ENCODE measurements around the gene EEIG1. TPM values are rescaled to one million over a fixed set of nuclear protein-coding genes. Genes with fewer than 3 reads are reported as not detected.

Gene EEIG1
- total RNA-seq, 1 experiment from 2014 or later: 52.3 TPM

DNA sequence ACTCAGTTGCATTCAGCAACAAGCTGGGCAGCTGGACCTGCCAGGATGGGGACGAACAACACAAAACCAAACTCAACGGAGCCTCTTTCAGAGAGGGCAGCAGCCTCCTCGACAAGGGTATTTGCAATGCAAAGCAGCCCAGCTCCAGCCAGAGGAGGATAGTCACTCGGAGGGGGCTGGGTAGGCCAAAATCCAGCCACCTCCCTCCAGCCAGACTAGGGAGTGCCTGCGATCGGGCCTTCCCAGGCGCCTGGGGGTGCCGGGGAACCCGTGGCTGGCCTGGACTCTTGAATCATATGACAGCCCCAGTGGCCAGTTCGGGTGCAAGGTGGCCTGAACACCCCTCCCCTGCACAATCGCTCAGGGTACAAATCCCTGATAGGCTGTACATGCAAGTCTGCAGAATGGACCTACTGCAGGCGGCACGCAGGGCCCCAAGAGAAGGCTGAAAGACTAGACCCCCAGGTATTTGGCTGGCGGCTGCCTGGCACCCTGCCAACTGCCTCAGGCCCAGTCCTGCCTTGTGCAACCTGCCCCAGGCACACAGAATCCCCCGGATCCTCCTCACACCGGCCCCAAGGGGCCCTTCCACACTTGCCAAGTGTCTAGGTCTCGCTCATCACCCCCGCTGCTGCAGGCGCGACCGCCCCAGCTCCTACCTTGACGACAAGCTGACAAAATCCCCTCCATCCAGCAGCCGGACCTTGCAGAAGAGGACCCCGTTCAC lies 1.3 kb downstream of the EEIG1 start:
- Histone ChIP-seq H3K18ac (ENCODE audit: insufficient read length, low read depth, low read length) (no peak overlapping the region), H4K20me1 (ENCODE audit: control insufficient read depth, insufficient read depth, insufficient read length) (no peaks in the 10 kb centered on the region), H2BK12ac (ENCODE audit: insufficient read length, low read depth, low read length) (no peak overlapping the region), H3K79me1 (ENCODE audit: insufficient read depth, low read depth, low read length, poor library complexity, severe bottlenecking) (peaks cover 9% of the 10 kb centered on the region), H3K4ac (ENCODE audit: low read depth, low read length) (no peak overlapping the region), H3K4me2 (ENCODE audit: insufficient read depth, insufficient read length, low read length) (peak overlapping the region; percentile 57), H2AK5ac (ENCODE audit: insufficient read length, low read length) (no peak overlapping the region), H3K23ac (ENCODE audit: insufficient read length, low read depth, low read length) (no peak overlapping the region), H3T11ph (ENCODE audit: low read length) (no peak overlapping the region), H3K27ac (ENCODE audit: insufficient read length, low read depth, low read length) (no peak overlapping the region), H3K9ac (ENCODE audit: extremely low read depth, insufficient read length, low read length) (peak overlapping the region; percentile 61), H3K79me2 (ENCODE audit: insufficient read depth, low read length) (peaks cover 30% of the 10 kb centered on the region; the same call in 1 of the 2 replicates), H2AFZ (ENCODE audit: low read length) (no peak overlapping the region), H4K8ac (replicated peaks; ENCODE audit: insufficient read length, low read depth, low read length) (no peak overlapping the region), H2BK20ac (ENCODE audit: low read depth, low read length, poor library complexity, severe bottlenecking) (no peak overlapping the region), H3K4me1 (ENCODE audit: insufficient read depth, low read length) (peaks cover 7% of the 10 kb centered on the region), H2BK5ac (ENCODE audit: insufficient read length, low read length) (no peak overlapping the region), H2BK15ac (ENCODE audit: low read depth, low read length) (no peak overlapping the region), H4K5ac (ENCODE audit: insufficient read length, low read depth, low read length) (no peak overlapping the region), H4K91ac (ENCODE audit: insufficient read length, low read depth, low read length) (no peak overlapping the region), H3K56ac (ENCODE audit: insufficient read length, low read depth, low read length) (no peak overlapping the region), H3K27me3 (ENCODE audit: insufficient read depth, low read length) (no peaks in the 10 kb centered on the region), H3K9me3 (ENCODE audit: control insufficient read depth, low read depth, low read length) (no peaks in the 10 kb centered on the region), H3K14ac (ENCODE audit: insufficient read depth, low read length) (no peak overlapping the region; the same call in 1 of the 2 replicates), H3K23me2 (ENCODE audit: insufficient read length, low read depth, low read length, poor library complexity, severe bottlenecking) (peaks cover 19% of the 10 kb centered on the region), H2BK120ac (ENCODE audit: low read depth, low read length, poor library complexity, severe bottlenecking) (no peak overlapping the region)
- Mint-ChIP-seq H3K27me3 (ENCODE audit: low read depth) (no peaks in the 10 kb centered on the region), H3K27ac (peak overlapping the region; percentile 87 to 91 (median 91)), H3K9me3 (no peaks in the 10 kb centered on the region), H3K4me1 (peaks cover 43 to 56% of the 10 kb centered on the region in 2 experiments), H3K36me3 (ENCODE audit: insufficient read depth in 1 of 3, low read depth in 3 of 3) (peaks cover 0 to 8% (median 0%) of the 10 kb centered on the region in 3 experiments; a peak in 2 of 7 replicates), H3K4me3 (peak overlapping the region; percentile 91 to 95)
- WGBS (ENCODE audit: extremely low coverage, insufficient read length, low lambda C conversion rate): no CpG with 5 or more reads among the region's 24 CpGs
- no peak for TF ChIP-seq CTCF (conservative IDR thresholded peaks at IDR 0.05)
- DNase-seq: peak; percentile 77

Measured in H9 (cell line).